Ishikawa (cell line): ENCODE results near the gene CCT4.

Source experiments
- YY1 ChIP-seq: IDR thresholded peaks from 2 replicates; pipeline ENCODE4 v1.6.1; 2012; ENCODE audit warnings: low read depth
- TF ChIP-seq, protein P1 (sequence below): IDR thresholded peaks from 2 replicates; pipeline ENCODE4 v1.6.1; 2012; ENCODE audit warnings: low read depth, mild to moderate bottlenecking
- TF ChIP-seq, protein P2 (sequence below): IDR thresholded peaks from 2 replicates; pipeline ENCODE4 v1.6.1; 2012

DNA sequence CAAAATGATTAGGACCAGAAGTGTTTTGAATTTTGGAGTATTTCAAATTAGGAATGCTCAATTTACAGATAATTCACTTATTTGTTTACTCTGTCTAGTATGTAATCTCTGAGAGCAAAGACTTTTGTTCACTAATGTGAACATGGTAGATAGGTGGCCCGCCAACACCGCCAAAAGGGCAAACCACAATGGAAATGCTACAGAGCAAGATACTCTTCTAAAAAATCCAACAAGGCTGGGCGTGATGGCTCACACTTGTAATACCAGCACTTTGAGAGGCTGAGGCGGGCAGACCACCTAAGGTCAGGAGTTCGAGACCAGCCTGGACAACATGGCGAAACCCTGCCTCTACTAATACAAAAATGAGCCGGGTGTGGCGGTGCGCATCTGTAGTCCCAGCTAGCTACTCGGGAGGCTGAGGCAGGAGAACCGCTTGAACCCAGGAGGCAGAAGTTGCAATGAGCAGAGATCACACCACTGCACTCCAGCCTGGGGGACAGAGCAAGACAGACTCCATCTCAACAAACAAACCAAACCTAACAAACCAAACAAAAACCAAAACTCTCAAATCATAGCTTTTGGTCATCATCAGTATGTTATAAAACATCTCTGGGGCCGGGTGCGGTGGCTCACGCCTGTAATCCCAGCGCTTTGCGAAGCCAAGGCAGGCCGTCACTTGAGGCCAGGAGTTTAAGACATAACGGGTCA lies 2.4 kb downstream of the CCT4 start:
- TF ChIP-seq, protein P1, sequence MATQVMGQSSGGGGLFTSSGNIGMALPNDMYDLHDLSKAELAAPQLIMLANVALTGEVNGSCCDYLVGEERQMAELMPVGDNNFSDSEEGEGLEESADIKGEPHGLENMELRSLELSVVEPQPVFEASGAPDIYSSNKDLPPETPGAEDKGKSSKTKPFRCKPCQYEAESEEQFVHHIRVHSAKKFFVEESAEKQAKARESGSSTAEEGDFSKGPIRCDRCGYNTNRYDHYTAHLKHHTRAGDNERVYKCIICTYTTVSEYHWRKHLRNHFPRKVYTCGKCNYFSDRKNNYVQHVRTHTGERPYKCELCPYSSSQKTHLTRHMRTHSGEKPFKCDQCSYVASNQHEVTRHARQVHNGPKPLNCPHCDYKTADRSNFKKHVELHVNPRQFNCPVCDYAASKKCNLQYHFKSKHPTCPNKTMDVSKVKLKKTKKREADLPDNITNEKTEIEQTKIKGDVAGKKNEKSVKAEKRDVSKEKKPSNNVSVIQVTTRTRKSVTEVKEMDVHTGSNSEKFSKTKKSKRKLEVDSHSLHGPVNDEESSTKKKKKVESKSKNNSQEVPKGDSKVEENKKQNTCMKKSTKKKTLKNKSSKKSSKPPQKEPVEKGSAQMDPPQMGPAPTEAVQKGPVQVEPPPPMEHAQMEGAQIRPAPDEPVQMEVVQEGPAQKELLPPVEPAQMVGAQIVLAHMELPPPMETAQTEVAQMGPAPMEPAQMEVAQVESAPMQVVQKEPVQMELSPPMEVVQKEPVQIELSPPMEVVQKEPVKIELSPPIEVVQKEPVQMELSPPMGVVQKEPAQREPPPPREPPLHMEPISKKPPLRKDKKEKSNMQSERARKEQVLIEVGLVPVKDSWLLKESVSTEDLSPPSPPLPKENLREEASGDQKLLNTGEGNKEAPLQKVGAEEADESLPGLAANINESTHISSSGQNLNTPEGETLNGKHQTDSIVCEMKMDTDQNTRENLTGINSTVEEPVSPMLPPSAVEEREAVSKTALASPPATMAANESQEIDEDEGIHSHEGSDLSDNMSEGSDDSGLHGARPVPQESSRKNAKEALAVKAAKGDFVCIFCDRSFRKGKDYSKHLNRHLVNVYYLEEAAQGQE: no peak
- no peak for TF ChIP-seq YY1
- TF ChIP-seq, protein P2, sequence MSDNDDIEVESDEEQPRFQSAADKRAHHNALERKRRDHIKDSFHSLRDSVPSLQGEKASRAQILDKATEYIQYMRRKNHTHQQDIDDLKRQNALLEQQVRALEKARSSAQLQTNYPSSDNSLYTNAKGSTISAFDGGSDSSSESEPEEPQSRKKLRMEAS: no peak
